GM19099 (cell line): ENCODE results near the gene ALOX12.

Experiments used
- POLR2A ChIP-seq: IDR thresholded peaks from 3 replicates; pipeline ENCODE4 v1.6.1; 2011; ENCODE audit warnings: low read depth; ENCODE audit not compliant: insufficient read length; ENCODE audit errors: extremely low read depth

Gene ALOX12

GRCh38 chr17:7024402-7024785 lies 28.5 kb downstream of the ALOX12 start:
- TF ChIP-seq POLR2A = no peak

- TF ChIP-seq POLR2A = no peak
Observed at GRCh38 chr17:7025245-7025644, 29.4 kb downstream of the ALOX12 start.

- no peak for TF ChIP-seq POLR2A
Observed at GRCh38 chr17:7026471-7027115, 30.7 kb downstream of the ALOX12 start.

- no peak for TF ChIP-seq POLR2A
Observed at GRCh38 chr17:7027335-7027734, 31.5 kb downstream of the ALOX12 start.

GRCh38 chr17:7029096-7029495 lies 33.2 kb downstream of the ALOX12 start:
- no peak for TF ChIP-seq POLR2A

GRCh38 chr17:7029659-7030058 lies 33.8 kb downstream of the ALOX12 start:
- TF ChIP-seq POLR2A = peak; percentile 25

GRCh38 chr17:7034955-7035590 lies 39.2 kb downstream of the ALOX12 start:
- TF ChIP-seq POLR2A = no peak

GRCh38 chr17:7035591-7036368 lies 39.9 kb downstream of the ALOX12 start, which contains the start of gene SLC16A13:
SLC16A13 (plus strand) TSS chr17:7036015; CDS start chr17:7036383, 368 bp downstream.
- TF ChIP-seq POLR2A = peak; percentile 96

GRCh38 chr17:7038025-7038862 lies 42.4 kb downstream of the ALOX12 start:
- TF ChIP-seq POLR2A = no peak

- no peak for TF ChIP-seq POLR2A
Observed at GRCh38 chr17:7039832-7040231, 44.0 kb downstream of the ALOX12 start.

GRCh38 chr17:7041607-7042500 lies 46.0 kb downstream of the ALOX12 start:
- no peak for TF ChIP-seq POLR2A

- peak; percentile 42 for TF ChIP-seq POLR2A
Observed at GRCh38 chr17:7042501-7043181, 46.8 kb downstream of the ALOX12 start.

- TF ChIP-seq POLR2A = no peak
Observed at GRCh38 chr17:7043182-7043496, 47.3 kb downstream of the ALOX12 start.
